Fibroblast of skin of right biceps (primary cell): ENCODE results near the gene WWOX.

Source experiments
- DNase-seq: peaks from one replicate; pipeline ENCODE4 v3.0.0-alpha.2; 2013

WWOX gene

DNA sequence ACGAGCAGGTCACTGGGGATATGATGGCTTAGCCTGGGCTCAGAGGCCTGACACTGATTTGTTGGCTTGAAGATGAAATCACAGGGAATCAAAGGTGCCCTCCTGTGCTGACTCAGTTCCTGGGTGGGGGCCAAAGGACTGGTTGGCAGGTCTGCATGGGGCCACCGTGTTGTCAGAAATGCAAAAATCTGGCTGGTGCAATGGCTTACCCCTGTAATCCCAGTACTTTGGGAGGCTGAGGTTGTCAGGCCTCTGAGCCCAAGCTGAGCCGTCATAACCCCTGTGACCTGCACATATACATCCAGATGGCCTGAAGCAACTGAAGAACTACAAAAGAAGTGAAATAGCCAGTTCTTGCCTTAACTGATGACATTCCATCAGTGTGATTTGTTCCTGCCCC is 314.2 kb downstream of the WWOX start:
- DNase-seq, result no peak

DNA sequence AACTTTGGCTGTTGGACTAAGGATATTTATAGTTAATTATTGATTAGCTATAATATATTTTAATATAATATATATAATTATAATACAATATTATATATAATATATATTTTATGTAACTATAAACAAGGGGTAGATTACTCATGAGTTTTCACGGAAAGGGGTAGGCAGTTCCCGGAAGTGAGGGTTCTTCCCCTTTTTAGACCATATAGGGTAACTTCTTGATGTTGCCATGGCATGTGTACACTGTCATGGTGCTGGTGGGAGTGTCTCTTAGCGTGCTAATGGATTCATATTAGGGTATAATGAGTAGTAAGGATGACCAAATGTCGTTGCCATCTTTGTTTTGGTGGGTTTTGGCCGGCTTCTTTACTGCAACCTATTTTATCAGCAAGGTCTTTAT is 315.6 kb downstream of the WWOX start:
- no peak for DNase-seq

DNA sequence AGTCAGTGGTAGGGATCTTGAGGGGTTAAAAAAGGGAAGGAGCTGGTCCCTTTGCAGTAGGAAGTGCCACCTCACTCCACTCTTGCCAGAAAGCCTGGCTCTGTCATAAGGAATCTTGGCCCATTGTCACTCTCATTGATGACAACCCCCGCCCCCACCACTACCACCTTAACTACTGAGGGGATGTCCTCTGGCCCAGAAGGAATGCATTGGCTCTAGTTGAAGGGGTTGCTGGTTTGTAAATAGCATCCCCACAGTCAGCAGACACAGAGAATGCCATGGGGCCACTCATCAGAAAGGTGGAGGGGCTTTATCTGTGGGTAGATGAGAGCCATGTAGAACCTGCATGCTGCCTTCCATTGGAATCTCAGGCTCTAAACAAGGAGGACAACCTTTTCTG is 316.2 kb downstream of the WWOX start:
- DNase-seq, result no peak

DNA sequence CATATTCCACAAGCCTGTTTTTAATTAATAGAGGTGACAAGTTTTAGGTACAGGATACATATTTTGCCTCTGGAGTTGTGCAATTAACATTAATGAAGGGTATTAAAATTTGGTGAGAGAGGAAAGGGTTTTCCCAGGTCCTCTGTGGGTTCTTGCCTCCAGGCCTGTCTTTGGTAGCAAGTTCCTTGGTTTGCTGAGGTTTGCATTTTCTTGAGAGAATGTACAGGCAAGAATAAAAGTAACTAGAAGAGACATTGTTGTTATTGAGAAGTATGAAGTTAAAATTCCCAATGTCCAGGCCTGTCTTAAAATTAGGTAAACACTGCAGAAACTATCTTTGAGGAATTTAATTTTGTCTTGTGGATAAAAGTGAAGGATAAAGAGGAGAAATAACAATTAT is 316.9 kb downstream of the WWOX start:
- no peak for DNase-seq

DNA sequence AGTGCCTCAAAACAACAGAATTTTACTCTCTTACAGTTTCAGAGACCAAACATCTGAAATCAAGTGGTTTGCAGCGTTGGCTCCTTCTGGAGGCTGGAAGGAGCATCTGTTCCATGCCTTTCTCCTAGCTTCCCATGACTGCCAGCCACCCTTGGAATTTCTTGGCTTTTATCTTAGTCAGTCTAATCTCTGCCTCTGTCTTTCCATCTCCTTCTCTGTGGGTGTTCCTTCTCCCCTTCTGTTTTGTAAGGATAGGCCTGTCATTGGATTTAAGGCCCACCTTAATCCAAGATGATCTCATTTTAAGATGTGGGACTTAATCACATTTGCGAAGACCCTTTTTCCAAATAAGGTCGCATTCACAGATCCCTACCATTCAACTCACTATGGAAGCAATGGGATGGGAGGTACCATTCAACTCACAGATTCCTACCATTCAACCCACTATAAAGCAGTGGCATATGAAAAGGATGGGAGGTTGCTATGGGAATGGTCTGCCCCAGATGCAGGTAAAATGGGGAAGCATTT is 321.8 kb downstream of the WWOX start:
- DNase-seq, result no peak

DNA sequence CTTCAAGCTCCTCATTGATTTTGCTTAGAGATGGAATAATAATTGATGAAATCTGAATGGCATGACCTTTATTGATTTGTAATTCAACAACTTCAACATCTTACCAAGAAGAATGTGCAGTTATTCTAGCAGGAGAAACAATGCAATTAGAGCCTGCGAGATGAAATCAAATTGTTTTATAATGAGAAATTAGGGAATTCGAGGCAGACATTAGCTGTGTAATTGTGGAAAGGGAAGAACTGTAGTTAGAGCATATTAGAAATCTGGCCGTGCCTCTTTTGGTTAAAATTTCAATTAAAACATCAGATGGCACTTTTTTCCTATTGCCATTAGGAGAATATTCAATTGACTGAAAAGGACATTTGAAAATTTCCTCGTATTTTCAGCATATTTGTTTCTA is 325.8 kb downstream of the WWOX start:
- no peak for DNase-seq

DNA sequence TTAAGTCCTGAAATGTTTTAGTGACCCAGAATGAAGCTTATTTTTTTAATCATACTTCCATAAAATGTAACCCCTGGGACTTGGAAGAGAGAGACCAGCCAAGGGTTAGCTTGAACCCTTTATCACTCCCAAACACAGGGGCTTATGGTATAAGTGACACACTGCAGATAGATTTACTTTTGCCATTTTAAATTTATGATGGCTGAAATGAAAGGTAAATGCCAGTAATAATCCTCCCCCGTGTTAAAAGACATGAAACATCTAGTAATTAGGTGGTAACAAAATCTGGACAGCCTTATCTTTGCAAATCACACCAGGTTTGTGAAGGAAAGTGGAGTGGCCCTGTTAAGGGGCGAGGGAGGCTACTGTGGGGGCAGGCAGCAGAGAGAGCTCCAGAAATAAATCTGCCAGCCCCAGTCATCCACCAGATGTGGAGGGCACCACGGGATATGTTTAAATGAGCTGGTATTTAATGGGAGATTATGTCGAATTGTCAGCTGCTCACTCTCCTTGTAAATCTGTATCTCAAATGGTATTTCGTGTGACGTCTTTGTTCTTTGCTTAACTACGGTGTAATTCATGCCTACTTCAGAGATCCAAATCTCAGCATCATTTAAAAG is 326.5 kb downstream of the WWOX start:
- DNase-seq, result no peak

DNA sequence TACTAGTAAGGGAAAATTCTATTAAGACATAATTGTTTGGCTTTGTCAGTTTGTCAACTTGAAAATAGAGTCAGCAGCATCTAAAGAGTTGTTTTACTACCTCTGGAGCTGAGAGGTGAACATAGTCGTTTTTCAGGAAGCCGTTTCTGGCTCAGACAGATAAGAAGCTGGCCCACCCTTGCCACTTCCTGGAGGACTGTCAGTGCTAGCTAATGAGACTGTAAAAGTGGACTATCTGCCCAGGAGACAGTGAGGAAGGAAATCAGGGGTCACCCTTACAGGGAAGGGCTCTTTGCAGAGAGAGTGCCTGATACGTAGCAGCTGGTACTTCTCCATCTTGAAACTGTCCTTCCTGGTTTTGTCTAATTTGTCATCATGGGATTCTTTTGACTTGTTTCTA is 328.7 kb downstream of the WWOX start:
- DNase-seq, result no peak

DNA sequence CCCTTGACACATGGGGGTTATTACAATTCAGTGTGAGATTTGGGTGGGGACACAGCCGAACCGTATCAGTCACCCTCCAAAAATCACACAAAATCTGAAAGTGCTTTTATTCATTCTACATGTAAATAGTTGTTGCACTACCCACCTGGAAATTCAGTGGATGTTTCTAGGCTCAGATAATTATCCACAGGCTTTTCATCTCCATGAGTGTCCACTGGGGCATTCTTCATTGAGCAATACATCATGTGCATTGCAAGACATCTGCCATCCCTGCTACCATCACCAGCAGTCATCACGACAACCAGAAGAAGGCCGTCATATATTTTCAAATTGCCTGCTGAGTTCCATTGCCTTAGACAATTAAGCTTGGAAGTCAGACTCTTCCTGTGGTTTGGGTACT is 330.8 kb downstream of the WWOX start:
- no peak for DNase-seq

DNA sequence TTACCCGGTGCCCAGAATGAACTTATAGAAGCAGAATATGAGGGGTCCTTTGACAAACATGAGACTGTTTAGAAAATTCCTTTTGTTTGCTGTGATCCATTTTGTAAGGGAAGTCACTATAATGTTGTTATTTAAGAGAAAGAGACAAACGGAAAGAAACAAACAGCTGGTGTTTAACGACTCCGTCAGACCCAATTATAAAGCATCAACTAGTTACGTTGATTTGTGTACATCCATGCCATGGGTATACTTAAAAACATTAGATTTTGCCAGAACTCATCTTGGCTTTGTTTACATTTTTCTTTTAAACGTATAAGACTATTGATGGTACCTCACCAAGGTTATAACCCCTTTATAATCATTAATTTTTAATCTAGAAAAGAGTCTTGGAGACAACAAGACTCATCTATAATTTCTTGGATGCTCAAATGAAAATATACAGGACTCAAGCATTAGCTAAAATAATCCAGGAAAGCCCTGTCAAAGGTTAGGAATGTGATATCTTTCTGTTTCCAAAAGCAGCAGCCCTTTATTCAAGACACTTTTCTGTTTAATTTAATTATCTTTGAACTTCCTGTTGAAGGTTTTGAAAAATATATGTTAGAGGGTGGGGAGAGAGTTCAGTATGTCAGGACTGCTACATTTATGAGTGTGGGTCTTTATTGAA is 331.7 kb downstream of the WWOX start:
- DNase-seq, result no peak

DNA sequence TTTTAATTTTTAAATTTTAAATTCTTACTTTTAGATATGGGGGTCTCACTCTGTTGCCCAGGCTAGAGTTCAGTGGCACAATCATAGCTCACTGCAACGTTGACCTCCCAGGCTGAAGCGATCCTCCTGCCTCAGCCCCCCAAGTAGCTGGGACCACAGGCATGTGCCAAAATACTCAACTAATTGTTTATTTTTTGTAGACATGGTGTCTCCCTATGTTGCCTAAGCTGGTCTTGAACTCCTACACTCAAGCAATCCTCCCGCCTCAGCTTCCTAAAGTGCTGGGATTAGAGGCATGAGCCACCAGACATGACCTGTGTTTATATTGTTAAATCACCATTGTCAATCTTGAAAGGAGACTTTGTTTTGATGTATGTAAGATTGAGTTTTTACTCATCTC is 332.2 kb downstream of the WWOX start:
- DNase-seq, result no peak

DNA sequence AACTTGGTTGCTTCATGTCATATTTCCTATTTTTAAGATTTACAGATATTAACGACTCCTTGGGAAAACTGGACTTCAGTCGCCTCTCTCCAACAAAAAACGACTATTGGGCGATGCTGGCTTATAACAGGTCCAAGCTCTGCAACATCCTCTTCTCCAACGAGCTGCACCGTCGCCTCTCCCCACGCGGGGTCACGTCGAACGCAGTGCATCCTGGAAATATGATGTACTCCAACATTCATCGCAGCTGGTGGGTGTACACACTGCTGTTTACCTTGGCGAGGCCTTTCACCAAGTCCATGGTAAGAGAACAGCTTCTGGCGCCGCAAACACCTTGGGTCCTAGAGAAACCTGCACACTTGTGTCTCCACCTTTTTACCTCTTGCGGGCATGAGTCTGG is 333.0 kb downstream of the WWOX start:
- no peak for DNase-seq

DNA sequence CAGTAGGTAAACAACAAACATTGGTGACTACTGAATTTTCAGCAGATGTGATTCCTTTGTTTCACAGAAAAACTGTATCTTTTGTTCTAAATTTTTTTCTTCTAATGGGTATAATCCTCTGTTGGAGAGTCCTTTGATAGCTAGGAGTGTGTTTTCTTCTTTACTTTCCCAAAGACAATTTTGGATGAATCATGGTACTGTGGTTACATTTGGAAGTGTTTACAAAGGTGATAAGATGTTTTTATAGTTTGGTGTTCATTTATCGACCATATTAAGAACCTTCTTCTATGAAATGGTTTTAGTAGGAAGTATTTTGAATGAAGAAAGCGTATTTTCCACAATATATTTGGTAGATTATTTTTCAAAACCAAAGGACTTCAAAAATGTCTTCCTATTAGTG is 333.7 kb downstream of the WWOX start:
- no peak for DNase-seq

DNA sequence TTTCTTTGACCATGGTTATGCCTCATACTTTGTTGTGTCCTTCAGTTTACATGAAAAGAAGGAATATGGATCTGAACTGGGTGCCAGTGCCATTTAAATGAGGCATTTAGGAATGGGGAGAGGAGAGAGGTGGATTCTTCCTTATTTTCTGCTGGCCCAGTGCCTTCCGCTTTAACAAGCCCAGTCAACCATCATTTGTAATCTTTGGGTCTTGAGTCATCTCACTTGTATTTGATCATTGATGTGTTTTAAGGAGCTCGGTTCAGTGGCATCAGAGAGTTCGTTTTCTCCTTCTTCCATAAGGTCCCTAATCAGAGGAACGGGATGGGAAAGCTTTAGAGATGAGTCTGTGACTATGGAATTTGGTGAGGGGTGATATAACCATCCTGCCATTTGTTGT is 334.9 kb downstream of the WWOX start:
- DNase-seq, result no peak

DNA sequence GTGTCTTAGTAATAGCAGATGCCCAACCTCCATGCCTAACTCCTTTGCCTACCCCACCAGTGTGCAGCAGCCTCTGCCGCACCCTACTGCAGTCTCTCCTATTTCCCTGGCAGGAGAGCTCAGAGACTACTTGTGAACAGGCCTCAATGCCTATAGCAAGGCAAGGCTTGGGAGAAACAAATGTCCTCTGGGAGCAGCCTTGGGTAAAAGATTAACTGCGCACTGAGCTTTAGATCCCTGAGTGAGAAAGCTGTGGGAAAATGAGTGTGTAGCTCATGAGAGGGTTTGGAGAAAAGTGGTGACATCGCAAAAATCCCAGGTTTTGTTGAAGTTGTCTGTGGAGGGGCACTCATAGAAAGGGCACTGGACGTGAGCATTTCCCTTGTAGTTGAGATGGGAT is 335.8 kb downstream of the WWOX start:
- DNase-seq, result no peak

DNA sequence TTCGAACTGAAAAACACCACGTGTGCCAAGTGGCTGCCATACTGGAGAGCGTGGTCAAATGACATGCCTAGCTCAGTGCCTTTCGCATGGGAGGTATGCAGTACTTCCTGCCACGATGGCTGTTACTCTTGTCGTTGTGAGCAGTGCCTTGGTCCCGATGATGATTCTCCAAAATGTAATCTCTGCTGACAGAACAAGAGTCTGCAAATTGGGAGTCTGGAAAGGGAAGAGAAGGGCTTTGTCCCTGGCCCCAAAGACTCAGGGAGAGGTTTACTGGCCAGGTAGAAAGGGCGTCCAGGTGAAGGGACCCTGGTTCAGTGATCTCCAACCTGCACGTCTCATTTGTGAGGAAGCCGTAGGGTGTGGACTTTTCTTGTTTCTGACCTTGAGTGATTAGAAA is 336.6 kb downstream of the WWOX start:
- no peak for DNase-seq

DNA sequence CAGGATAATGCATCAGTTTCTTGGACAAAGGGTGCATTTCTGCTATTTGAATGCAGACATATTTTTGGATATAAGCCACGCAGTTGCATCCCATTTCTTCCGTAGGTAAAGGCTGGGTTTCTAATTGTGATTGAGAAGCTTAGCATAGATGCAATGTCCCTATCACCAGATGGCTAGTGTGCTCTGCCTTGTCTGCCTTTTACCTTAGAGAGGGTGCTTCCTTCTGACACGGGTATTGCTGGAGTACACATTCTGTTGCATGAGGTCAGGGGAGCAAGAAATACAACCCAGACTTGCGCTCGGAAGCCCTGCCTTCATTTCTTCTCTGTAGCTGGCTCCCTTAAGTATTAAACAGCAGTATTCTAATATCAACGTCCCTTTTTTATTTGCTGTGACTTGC is 337.4 kb downstream of the WWOX start:
- no peak for DNase-seq

DNA sequence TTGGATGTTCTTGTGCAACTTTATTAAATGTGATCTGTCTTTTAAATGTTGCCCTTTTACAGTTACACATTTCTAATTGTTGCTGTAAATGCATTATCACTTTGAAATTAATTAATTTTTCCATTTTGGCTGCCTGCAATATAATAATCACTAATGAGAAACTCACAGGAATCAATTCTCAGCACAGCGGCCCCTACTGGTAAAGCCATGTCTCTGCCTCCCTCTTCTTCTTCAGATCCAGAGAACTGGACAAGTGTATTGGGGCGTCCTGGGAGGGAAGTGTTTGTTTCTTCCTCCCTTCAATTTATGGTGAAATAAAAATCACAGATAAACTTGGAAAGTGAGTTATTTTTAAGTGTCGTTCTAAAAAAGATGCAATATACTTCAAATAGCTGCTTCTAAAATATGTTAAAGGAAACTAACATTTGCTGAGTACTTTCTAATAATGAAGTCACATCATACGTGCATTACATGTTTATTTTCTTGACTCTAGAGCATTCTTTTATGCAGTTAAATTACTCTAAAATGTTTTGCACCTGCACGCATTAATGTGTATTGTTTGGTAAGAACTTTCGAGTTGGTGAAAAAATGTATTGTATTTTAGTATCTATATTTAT is 338.0 kb downstream of the WWOX start:
- DNase-seq, result peak; percentile 4

DNA sequence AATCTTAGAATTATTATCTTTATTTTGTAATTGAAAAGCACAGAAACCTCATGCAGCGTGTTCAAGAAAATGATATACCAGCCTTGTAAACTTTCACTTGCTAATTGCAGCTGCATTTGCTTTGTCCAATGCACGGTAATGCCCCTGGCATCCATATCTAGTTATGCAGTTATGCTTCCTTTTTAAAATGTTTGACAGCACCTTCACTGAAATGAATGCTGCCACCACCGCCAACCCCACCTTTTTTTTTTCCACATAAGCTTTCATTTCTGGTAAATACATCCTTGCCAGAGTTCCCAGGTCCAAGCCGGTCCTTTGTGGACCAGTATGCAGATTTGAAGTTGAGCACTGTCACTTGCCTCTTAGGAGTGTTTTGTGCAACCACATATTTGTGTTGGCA is 338.8 kb downstream of the WWOX start:
- no peak for DNase-seq

DNA sequence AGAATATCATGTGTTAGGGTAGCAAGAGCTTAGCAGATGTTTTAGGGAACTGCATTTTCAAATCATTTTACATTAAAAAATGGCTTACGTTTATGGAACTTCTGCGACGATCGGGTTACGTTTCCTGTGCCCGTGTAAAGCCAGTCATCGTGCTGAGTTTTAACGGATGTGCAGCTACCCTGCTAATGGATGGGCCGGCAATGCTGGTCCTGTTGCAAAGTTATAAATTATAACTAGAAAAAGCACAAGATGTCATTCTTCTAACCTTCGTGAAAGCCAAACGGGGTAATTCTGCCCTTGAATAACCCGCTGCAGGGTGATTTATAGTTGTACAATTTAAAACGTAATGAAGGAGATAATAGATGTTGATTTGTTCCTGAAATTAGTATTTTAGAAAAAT is 339.2 kb downstream of the WWOX start:
- DNase-seq, result no peak

DNA sequence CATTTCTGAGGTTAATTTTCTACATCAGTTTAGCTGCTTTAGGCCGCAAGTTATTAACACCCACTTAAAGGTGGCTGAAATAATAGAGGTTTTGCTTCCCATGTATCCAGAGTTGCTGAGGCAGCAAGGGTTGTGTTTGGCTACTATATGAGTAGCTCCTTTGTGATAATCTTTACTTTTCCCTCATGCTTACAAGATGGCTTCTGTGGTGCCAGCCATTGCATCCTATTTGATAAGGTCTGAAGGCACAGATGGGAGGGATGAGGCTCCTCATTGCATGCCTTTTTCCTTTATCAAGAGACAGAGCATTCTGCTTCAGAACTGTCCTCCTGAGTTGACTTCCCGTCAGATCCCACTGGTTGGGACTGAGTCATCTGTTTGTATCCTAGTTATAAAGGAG is 340.2 kb downstream of the WWOX start:
- no peak for DNase-seq

DNA sequence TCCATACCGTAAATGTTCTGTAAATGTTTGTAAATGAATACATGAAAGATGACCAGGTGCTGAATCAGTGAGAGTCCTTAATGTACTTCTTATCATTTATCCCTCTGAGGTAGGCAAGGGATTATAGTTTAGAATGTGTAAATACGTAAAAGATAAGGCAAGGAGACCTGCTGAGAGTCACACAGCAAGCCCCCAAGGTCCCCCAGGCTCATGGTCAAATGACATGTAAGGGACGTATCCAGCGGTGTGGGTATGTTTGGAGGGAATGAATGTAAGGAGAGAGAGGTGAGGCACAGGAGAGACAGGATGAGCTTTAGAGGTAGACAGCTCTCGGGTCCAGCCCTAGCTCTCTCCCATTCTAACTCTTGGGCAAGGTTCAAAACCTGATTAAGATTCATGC is 341.8 kb downstream of the WWOX start:
- no peak for DNase-seq

DNA sequence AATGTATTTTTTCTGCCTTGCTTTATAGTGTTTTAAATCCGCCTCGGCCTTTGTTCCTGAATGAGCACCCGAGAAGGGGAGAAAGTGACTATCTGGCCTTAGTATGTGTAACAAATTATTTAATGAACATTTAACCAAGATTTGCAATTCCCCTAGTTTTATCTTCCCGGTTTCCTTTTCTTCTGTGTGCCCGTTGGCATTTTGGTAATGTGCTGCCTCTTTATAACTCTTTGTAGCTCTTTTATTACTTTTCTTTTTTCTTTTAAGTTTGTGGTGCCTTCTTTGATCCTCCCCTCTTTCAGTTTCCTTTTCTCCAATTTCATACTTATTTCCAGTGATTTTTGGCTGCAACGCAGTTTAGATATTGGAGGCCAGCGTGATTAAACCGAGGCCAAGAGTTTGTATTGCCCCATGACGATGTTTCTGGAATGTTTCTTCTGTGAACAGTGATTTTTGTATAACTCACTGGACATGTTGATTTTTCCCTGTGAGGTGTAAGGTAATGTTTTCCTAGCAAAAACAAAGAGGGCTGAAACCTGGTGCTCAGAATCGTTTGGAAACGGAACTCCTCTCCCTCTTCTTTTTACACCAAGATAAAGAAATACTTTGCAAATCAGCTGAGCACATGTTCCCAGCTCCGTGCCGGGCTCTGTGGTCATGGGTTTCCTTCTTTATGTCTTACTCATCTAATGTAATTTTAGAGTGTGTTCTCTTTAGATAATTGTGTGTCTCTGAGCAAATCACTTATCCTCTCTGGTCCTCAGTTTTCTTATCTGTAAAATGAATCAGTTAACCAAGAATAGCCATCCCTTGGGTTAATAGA is 344.3 kb downstream of the WWOX start:
- no peak for DNase-seq

DNA sequence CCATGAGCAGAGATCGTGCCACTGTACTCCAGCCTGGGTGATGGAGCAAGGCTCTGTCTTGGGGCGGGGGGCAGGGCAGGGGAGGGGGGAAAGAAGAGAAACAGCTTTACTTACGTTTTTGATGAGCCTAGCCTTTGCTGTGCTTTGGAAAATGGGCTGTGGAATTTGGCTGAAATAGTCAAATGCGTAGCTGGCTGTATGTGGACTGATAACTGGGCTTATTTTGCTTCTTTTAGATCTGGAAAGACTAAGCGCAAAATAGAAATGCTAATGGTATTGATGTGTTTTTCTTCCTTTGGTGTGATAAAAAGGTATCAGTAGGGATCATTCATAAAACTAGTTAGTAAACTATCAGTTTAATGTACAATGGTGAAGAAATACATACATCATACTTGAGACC is 346.4 kb downstream of the WWOX start:
- DNase-seq, result no peak
